ENCODE data around the gene BCL11B.

Gene BCL11B

GRCh38 chr14:99252940-99253868 lies 18.8 kb downstream of the BCL11B start:
- DNase-seq: peak; percentile 56

DNA sequence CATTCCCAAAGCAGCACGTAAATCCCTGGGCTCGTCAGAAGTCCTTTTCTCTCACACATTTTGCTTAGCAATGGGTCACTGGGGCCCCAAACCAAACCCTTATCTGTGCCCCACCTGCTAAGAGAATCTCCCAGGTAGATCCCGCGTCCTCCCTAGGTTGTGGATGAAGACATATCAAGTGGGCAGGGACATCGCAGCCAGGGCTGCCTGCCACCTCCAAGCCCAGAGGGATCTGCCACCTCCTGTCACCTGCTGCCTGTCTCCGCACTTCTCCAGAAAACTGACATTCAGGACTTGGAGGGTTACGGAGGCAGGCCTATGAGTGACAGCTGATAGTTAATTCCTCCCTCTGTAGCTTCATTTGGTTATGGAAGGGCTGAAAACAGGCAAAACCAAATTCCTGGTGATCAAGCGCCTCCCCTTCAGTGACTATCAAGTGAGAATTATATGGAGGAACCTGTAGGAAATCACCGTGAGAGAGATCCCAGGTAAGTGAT lies 19.5 kb downstream of the BCL11B start:
- no peak for DNase-seq

DNA sequence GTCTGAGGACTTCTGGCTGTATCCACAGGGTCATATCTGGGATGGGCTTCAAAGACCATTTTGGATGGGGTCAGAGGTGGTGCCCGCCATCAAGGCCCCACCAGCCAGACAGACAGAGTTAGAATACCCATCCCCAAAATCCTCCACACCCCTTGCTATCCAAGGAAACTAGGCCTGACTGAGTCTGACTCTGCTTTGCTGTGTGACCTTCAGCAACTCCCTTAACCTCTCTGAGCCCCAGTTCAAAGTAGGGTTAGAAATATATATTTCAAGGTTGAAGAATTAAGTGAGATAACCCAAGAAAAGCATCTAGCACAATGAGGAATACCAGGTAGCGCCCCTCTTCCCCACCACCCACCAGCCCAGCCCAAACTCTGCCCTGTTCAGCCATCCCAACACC lies 20.3 kb downstream of the BCL11B start:
- no peak for DNase-seq

DNA sequence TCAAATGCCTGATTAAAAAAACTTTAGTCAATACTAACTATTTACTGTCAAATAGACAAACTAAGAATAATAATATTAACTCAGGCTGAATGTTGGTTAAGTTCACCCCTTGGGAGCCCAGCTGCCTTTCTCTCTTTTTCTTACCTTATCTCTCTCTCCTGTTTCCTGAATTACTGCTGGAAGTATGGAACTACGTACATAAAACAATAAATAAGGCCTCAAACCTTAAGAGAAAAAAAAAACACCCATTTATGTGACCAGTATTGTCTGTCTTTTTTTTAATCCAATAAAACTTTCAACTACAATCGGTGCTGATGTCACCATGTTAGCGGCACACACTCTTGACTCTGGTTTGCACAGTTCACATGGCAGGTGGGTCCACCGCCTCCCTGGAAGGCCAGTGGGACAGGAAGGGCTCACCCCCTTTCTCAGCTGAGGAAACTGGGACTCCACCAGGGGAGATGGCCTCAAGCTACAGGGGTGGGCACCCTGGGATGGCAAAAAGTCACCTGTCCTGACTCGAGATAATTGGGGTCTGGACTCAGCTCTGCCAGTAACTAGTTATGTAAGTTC lies 21.3 kb downstream of the BCL11B start:
- DNase-seq: no peak

DNA sequence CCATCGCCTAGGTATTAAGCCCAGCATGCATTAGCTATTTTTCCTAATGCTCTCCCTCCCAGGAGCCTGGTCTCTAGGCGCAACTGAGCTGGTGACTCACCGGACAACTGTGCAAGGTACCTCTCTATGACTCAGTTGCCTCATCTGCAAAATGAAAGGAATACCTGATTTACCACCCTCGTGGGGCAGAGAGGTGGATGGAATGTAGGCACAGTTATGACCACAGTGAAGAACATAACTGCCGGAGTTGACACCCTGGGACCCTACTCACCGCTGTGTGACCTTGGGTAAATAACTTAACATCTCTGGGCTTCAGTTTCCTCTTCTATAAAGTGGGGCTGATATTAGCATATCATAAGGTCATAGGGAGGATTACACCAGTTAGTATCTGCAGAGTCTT lies 22.6 kb downstream of the BCL11B start:
- no peak for DNase-seq

DNA sequence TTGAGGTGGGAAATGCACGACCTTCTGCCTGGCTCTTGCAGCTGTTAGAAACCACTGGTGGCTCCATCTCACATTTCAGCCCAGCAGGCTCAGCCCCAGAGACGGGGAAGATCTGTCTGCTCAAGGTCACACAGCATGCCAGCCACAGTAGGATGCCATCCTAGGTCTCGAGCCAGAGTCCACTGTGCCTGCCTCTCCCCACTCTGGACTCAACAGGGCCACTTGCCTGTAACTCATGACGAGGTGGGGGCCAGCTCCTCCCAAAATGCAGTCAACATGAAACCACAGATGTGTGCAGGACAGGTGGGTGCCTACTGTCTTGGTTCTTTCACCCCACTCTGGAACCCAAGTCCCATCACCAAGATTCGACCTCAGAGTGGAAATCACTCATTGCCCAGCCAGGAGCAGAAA lies 23.2 kb downstream of the BCL11B start:
- no peak for DNase-seq

DNA sequence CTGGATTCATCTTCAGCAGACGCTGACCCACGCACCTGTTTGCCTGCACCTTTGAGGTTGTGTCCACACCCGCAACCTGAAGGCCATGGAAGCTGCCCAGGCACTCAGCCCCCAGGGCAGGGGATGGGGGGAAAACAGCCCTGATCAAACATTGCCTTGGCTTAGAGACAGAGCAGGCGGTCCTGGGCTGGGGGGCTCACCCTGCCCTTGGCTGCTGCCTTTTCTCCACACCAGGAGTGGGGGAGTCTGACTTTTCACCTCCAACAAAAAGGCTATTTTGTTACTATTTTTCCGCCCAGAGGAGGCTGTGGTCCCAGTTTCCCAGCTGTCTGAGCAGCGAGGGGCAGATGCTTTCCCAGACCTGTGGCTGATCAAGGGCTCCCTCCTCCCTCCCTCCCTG lies 24.2 kb downstream of the BCL11B start:
- DNase-seq: no peak

- no peak for DNase-seq
Observed at GRCh38 chr14:99247101-99247729, 24.8 kb downstream of the BCL11B start.

DNA sequence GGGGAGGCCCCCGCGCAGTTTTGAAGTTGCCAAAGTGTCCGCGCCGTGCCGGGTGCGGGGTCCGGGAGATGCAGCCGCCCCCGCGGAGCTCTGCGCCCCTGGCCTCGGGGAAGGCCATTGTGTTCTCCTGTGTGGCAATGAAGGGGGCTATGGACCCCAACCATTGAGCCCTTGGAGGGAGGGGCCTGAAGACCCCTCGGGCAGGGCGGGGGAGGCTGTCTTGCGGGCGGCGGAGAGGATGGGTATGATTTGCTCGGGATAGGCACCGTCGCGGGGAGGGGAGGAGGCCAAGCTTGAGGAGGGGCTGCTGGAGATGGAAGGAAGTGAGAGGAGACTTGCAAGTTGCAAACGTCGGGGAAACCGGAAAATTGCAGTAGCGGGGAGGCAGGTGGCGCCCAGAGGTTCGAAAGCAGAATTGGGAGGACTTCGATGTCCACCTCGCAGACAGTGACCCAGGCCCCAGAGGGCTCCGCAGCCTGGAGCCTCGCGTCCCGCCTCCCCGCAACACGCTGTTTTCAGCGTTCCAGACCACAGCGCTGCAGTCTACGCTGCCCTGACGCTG lies 25.4 kb downstream of the BCL11B start:
- DNase-seq: peak; percentile 48

- DNase-seq: no peak
Observed at GRCh38 chr14:99245564-99246511, 26.2 kb downstream of the BCL11B start.

- DNase-seq: no peak
Observed at GRCh38 chr14:99244941-99245563, 26.9 kb downstream of the BCL11B start.

DNA sequence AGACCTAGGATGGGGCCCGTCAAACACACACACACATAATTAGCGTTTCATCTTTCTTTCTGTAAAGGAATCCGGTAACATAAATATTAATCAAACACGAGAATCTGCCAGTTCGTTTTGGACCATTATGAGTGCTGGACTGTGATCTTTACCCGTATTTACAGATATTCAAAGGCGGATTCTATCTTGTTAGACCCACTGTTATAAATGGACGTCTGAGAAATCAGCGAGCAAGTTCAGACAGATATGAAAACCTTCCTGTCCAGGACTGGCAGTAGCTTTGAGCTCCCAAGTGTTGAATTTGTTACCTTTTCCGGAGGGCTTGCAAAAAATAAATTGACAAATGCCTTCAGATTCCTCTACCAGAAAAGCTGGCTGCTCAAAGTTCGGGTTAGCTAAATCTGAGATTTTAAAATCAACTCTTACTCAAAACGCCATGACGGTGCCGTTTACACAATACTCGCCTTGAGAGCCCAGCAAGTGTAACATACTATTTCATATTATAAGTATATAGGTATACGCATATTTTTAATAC lies 27.6 kb downstream of the BCL11B start:
- no peak for DNase-seq

GRCh38 chr14:99242816-99243721 lies 28.9 kb downstream of the BCL11B start:
- peak; percentile 56 for DNase-seq

- no peak for DNase-seq
Observed at GRCh38 chr14:99242238-99242637, 29.8 kb downstream of the BCL11B start.

- DNase-seq: peak; percentile 44
Observed at GRCh38 chr14:99241325-99242010, 30.5 kb downstream of the BCL11B start.

- no peak for DNase-seq
Observed at GRCh38 chr14:99240627-99241324, 31.2 kb downstream of the BCL11B start.

- DNase-seq: no peak
Observed at GRCh38 chr14:99239661-99240092, 32.3 kb downstream of the BCL11B start.

GRCh38 chr14:99238216-99238615 lies 33.8 kb downstream of the BCL11B start:
- DNase-seq: no peak

DNA sequence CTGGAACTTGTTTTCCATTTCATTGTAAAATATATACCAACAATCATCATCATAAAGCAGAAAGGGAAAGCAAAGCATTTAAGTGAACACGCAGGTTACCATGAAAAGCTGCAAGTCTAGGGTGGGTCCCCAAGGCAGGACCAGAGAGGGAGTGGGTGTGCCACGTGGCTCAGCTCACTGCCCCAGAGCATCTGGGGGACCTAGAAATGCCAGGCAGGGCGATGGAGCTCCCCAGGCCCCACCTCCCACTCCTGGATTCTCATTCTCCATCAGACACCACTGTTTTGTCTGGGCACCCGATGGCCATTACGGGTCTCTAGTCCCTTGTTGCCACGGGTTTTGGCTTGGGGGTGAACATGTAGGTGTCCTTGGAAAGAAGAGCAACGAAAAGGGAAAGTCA lies 34.7 kb downstream of the BCL11B start:
- no peak for DNase-seq

Measured in CD4-positive, alpha-beta T cell treated with Interleukin-15 for 1 hour (primary cell).